PC-9 (cell line): ENCODE results near the gene TREML4. TPM values are rescaled to one million over a fixed set of nuclear protein-coding genes. Genes with fewer than 3 reads are reported as not detected.

Source experiments
- BruUV-seq: library from RNA; stranded (reverse); fragments of 400-500 nt; replicated peaks from 2 replicates; lab custom pipeline; 2021; lab: Mats Ljungman, UMichigan
- CTCF ChIA-PET: fragments of 300-600 bp; sonication (Branson Sonifier 250); formaldehyde crosslinking; loops from one replicate; lab custom pipeline; 2022; ENCODE audit warnings: antibody characterized with exemption; lab: Charles Lee
- POLR2A ChIA-PET: fragments of 300-600 bp; sonication (Branson Sonifier 250); formaldehyde crosslinking; loops from one replicate; lab custom pipeline; 2022; ENCODE audit warnings: antibody characterized with exemption; ENCODE audit not compliant: unreplicated experiment; lab: Charles Lee
- DNase-seq, 2 experiments: peaks; one replicate each; pipeline versions ENCODE4 v3.0.0 to v3.0.0-alpha.2; 2015 to 2022; ENCODE audit warnings: mixed read lengths in 1 of 2
- H2AFZ ChIP-seq: fragments of 200-600 bp; sonication (generic); 2 replicates; pipeline ENCODE4 v1.8.1; 2017; ENCODE audit warnings: antibody characterized with exemption
- H3F3A ChIP-seq: fragments of 200-600 bp; sonication (generic); 2 replicates; pipeline ENCODE4 v1.8.1; 2017; ENCODE audit warnings: antibody characterized with exemption, mild to moderate bottlenecking, low read depth; ENCODE audit not compliant: insufficient read depth
- H3K27ac ChIP-seq: fragments of 200-600 bp; sonication (generic); 2 replicates; pipeline ENCODE4 v1.6.1; 2016; ENCODE audit warnings: mixed run types
- H3K27me3 ChIP-seq: fragments of 200-600 bp; sonication (generic); 2 replicates; pipeline ENCODE4 v1.6.1; 2016; ENCODE audit warnings: low read depth, mixed run types; ENCODE audit not compliant: insufficient read depth
- H3K36me3 ChIP-seq: fragments of 200-600 bp; sonication (generic); 2 replicates; pipeline ENCODE4 v1.6.1; 2016; ENCODE audit warnings: low read depth, mixed run types
- H3K4me1 ChIP-seq: fragments of 200-600 bp; sonication (generic); replicated peaks from 2 replicates; pipeline ENCODE4 v1.6.1; 2016; ENCODE audit warnings: mixed run types; ENCODE audit not compliant: insufficient read depth
- H3K4me2 ChIP-seq: fragments of 200-600 bp; sonication (generic); 2 replicates; pipeline ENCODE4 v1.6.1; 2017; ENCODE audit warnings: mixed run types
- H3K4me3 ChIP-seq: fragments of 200-600 bp; sonication (generic); 2 replicates; pipeline ENCODE4 v1.6.1; 2016; ENCODE audit warnings: mixed run types
- H3K79me2 ChIP-seq: fragments of 200-600 bp; sonication (generic); 2 replicates; pipeline ENCODE4 v1.6.1; 2017; ENCODE audit warnings: low read depth, mixed run types
- H3K9me2 ChIP-seq: fragments of 200-600 bp; sonication (generic); 2 replicates; pipeline ENCODE4 v1.8.1; 2017; ENCODE audit warnings: mild to moderate bottlenecking; ENCODE audit not compliant: insufficient read depth
- H3K9me3 ChIP-seq: fragments of 200-600 bp; sonication (generic); 2 replicates; pipeline ENCODE4 v1.8.1; 2016; ENCODE audit warnings: low read depth; ENCODE audit not compliant: insufficient read depth
- H4K20me1 ChIP-seq: fragments of 200-600 bp; sonication (generic); 2 replicates; pipeline ENCODE4 v1.8.1; 2017; ENCODE audit not compliant: insufficient read depth
- EZH2 ChIP-seq: fragments of 200-600 bp; sonication (generic); IDR thresholded peaks from 2 replicates; pipeline ENCODE4 v1.8.0; 2017; ENCODE audit warnings: antibody characterized with exemption, low read depth
- intact Hi-C: fragments of 100-400 bp; cut with micrococcal nuclease; formaldehyde crosslinking; loops from one replicate; pipeline ENCODE4 v1.10.0; 2022; ENCODE audit not compliant: unreplicated experiment
- total RNA-seq: library from RNA; stranded (reverse); gene quantifications from 2 replicates; pipeline ENCODE4 v1.2.3, GENCODE V29; 2021
- TF ChIP-seq, protein P1 (sequence below): fragments of 200-600 bp; sonication (generic); conservative IDR thresholded peaks from 2 replicates; pipeline ENCODE4 v1.6.1; 2017; ENCODE audit warnings: mixed run types, antibody characterized with exemption, mild to moderate bottlenecking, moderate library complexity

Gene TREML4
- total RNA-seq, 1 experiment from 2014 or later = not detected

DNA sequence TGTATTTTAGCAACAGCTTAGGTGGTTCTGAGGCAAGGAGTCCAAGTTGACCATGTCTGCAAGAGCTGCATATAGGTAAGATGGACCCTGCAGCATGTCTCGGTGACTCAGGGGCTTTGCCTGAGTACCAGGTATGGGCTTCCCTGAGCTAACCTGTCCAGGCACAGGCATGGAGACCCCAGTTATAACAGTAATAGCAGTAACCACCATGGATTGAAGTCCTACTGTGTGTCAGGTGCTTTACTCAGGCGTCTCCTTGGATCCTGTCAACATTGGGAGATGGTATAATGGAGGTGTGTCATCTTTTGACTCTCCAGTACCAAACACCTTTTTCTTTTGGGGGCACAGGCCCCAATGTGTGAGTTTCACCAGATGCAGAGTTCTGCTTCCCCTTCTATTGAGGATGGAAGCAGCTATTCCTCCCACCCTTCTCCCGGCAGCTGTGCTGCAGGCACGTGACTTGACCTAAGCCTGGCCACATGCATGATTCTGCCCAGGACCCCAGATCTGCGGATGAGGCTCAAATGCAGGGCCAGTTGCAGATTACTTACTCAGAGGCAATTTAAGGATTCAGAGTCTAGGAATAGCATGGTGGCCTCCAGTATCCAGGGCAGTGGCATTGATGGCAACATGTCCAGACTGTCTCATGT is 44.6 kb downstream of the TREML4 start:
- POLR2A ChIA-PET = no interaction called here
- CTCF ChIA-PET = no interaction called here

DNA sequence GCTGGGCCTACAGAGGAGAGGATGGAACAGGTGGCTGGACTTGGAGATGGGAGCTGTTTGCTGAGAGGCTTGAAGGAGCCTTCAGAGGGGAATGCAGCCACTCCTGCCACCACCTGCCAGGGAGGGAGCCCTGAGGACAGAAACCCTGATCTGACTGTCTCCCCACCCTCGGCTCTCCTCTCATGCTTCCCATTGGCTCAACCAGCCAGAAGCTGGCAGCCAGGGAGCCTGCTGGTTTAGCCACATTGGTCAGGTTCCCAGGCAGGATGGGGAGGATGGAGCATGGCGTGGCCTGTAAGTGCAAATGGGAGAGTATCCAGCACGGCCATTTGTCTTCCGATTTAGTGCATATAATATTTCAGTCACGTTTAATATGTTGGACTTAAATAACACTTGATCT is 45.6 kb downstream of the TREML4 start:
- H3F3A ChIP-seq = no peaks in the 10 kb centered on the region
- peaks cover 36% of the 10 kb centered on the region; the same call in 1 of the 2 replicates for H3K27me3 ChIP-seq
- H3K27ac ChIP-seq = no peak overlapping the region
- H3K9me2 ChIP-seq = no peaks in the 10 kb centered on the region
- no peak overlapping the region for H3K4me3 ChIP-seq
- H3K4me2 ChIP-seq = no peak overlapping the region
- DNase-seq = no peak
- ChIA-PET POLR2A (no interaction called here), CTCF (no interaction called here)
- intact Hi-C loops = no loop called here
- no peaks in the 10 kb centered on the region for H3K4me1 ChIP-seq
- BruUV-seq = no TSS peak
- H4K20me1 ChIP-seq = no peaks in the 10 kb centered on the region
- H3K79me2 ChIP-seq = no peaks in the 10 kb centered on the region
- no peak overlapping the region for H2AFZ ChIP-seq
- no peak for TF ChIP-seq EZH2
- TF ChIP-seq, protein P1, sequence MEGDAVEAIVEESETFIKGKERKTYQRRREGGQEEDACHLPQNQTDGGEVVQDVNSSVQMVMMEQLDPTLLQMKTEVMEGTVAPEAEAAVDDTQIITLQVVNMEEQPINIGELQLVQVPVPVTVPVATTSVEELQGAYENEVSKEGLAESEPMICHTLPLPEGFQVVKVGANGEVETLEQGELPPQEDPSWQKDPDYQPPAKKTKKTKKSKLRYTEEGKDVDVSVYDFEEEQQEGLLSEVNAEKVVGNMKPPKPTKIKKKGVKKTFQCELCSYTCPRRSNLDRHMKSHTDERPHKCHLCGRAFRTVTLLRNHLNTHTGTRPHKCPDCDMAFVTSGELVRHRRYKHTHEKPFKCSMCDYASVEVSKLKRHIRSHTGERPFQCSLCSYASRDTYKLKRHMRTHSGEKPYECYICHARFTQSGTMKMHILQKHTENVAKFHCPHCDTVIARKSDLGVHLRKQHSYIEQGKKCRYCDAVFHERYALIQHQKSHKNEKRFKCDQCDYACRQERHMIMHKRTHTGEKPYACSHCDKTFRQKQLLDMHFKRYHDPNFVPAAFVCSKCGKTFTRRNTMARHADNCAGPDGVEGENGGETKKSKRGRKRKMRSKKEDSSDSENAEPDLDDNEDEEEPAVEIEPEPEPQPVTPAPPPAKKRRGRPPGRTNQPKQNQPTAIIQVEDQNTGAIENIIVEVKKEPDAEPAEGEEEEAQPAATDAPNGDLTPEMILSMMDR = no peak
- no peaks in the 10 kb centered on the region for H3K36me3 ChIP-seq
- H3K9me3 ChIP-seq = no peaks in the 10 kb centered on the region

More for the DNA sequence above, 44.6 kb downstream of the TREML4 start:
- Histone ChIP-seq H3K4me1 (no peaks in the 10 kb centered on the region), H3K36me3 (no peaks in the 10 kb centered on the region), H3K27ac (no peak overlapping the region), H3K27me3 (peaks cover 36% of the 10 kb centered on the region; the same call in 1 of the 2 replicates), H2AFZ (no peak overlapping the region), H3K79me2 (no peaks in the 10 kb centered on the region), H3K9me2 (no peaks in the 10 kb centered on the region), H4K20me1 (no peaks in the 10 kb centered on the region), H3K4me2 (no peak overlapping the region), H3K9me3 (no peaks in the 10 kb centered on the region), H3K4me3 (no peak overlapping the region), H3F3A (no peaks in the 10 kb centered on the region)
- BruUV-seq = no TSS peak
- TF ChIP-seq, protein P1 = no peak
- no peak for TF ChIP-seq EZH2
- intact Hi-C loops = no loop called here
- no peak for DNase-seq

DNA sequence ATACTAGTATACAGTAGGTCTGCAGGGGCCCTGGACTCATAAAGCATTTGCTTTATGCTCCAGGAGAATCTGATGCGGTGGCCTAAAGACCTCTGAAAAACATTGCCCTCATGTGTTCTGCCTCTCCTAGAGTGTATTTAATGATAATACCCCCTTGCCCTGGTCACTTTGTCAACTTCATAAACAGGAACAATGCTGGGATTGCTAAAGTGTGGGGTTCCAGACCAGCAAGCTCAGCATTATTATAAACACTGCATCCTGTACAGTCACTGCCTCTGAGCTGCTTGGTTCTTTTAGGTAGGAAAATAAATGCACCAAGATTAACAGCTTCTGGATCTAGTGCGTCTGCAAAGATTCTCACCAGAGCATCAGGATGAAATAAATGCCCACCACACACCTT is 46.1 kb downstream of the TREML4 start:
- Histone ChIP-seq H3F3A (no peaks in the 10 kb centered on the region), H3K4me2 (no peak overlapping the region), H3K79me2 (no peaks in the 10 kb centered on the region), H3K27me3 (peaks cover 36% of the 10 kb centered on the region; the same call in 1 of the 2 replicates), H3K9me3 (no peaks in the 10 kb centered on the region), H3K4me1 (no peaks in the 10 kb centered on the region), H3K9me2 (no peaks in the 10 kb centered on the region), H2AFZ (no peak overlapping the region), H3K27ac (no peak overlapping the region), H3K36me3 (no peaks in the 10 kb centered on the region), H3K4me3 (no peak overlapping the region), H4K20me1 (no peaks in the 10 kb centered on the region)
- no TSS peak for BruUV-seq
- intact Hi-C loops = no loop called here
- no peak for DNase-seq
- TF ChIP-seq, protein P1 = no peak
- no peak for TF ChIP-seq EZH2
- ChIA-PET CTCF (no interaction called here), POLR2A (no interaction called here)
